HL-60/S4 (cell line): ENCODE data around the gene SGSH.

ENCODE experiments used
- in situ Hi-C: fragments of 300-500 bp; cut with MboI; formaldehyde crosslinking; loops from 2 replicates; pipeline ENCODE4 v1.14.3; 2022; ENCODE audit warnings: low sequenced_read_pairs

The SGSH gene

DNA sequence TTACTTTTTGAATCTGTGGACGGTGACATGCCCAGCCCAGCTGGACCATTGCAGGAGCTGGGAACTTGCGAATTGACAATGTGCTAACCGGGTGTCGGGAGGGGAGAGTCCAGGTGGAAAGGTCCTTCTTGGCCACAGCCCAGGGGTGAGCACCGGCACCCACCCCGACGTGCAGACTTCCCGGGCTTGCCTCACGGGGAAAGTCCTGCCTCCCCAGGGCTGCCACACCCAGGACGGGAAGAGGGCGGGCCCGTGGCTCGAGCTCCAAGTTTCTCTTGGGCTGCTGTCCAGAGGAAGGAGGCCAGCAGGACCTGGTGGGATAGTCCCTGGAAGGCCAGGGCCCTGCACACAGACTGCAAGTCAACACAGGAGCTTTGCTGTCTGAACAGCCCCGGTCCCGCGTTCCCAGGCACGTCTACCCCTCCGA, 32.6 kb downstream of the SGSH start:
- in situ Hi-C loops: no loop called here

- in situ Hi-C loops: no loop called here
Measured at GRCh38 chr17:80187090-80187489, 33.0 kb downstream of the SGSH start.

GRCh38 chr17:80185968-80186367, 34.2 kb downstream of the SGSH start:
- in situ Hi-C loops: no loop called here

DNA sequence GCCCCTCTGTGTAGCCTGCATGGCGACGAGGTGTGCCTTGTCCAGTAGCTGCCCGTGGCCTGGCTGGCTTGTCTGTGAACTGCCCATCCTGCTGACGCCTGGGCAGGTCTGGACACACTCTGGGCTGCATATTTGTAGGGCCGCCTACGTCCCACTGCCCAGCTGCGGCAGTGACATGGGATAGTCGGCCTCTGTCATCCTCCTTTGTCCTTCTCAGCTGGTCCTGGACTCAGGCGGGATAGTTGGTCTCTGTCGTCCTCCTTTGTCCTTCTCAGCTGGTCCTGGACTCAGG, 35.8 kb downstream of the SGSH start:
- in situ Hi-C loops: no loop called here

DNA sequence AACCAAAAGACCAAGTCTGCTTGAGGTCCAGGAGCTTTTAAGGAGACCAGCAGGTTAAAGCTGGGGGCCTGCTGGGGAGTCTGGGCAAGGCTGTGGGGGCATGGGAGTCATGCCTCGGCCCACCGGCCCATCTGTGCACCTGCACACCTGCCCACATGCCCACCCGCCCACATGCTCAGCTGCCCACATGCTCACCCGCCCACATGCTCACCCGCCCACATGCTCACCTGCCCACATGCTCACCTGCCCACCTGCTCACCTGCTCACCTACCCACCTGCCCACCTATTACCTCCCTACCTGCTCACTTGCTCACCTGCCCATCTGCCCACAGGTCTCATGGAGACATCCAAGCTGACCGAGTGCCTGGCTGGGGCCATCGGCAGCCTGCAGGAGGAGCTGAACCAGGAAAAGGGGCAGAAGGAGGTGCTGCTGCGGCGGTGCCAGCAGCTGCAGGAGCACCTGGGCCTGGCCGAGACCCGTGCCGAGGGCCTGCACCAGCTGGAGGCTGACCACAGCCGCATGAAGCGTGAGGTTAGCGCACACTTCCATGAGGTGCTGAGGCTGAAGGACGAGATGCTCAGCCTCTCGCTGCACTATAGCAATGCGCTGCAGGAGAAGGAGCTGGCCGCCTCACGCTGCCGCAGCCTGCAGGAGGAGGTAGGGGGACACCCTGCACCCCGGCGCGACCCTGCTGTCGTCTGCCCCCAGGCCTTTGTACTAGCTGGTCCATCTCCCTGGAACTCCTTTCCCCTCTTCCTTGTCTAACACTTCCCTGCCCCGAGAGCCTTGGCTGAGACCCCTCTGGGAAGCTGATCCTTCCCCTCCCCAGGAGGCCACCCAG, 36.3 kb downstream of the SGSH start:
- in situ Hi-C loops: no loop called here

DNA sequence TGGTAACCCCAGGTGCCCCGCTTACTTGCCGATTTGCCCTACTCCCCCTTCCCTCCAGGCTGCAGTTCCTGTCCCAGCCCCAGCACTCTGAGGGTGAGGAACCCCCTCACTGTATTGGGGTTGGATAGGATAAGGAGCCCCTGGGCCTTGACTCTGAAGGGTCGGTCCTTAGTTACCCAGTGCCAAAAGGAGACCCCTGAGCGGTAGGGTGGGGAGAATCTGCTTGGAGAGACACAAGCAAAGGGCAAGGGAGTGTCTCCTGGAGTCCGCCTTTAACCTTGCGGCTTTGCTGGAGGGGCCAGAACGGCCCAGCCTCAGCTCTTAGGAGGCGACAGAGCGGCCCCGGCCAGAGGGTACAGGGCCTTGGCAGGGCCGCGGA, 37.3 kb downstream of the SGSH start:
- in situ Hi-C loops: no loop called here

DNA sequence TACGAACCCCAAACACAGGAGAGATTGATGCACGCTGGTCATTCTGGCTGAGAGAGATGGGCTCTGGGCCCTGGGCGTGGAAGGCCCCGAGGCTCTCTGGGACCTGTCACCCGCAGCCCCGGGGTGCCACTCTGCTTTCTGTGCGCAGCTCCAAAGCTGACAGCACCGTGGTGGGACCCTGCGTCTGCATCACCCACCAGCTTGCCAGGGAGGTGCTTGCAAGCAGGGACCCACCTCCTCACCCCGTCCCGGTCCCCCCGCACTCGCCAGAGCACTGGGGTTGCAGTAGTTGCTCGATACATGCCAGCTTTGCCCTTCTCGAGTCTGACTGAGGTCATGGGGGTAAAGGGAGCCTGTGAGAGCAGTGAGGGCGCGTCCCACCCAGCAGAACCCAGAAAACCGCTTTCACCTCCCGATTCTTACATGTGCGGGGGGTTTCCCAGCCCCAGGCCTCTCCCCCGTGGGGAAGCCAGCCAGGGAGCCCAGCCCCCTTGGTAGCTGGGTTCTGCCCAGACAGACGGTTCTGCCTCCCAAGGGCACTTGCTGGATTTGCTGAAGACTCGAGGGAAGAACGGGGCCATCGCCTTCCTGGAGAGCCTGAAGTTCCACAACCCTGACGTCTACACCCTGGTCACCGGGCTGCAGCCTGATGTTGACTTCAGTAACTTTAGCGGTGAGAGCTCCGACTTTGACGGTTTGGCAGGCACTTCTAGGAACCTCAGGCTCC, 37.9 kb downstream of the SGSH start:
- in situ Hi-C loops: no loop called here

- in situ Hi-C loops: no loop called here
Measured at GRCh38 chr17:80181431-80181830, 38.7 kb downstream of the SGSH start.

DNA sequence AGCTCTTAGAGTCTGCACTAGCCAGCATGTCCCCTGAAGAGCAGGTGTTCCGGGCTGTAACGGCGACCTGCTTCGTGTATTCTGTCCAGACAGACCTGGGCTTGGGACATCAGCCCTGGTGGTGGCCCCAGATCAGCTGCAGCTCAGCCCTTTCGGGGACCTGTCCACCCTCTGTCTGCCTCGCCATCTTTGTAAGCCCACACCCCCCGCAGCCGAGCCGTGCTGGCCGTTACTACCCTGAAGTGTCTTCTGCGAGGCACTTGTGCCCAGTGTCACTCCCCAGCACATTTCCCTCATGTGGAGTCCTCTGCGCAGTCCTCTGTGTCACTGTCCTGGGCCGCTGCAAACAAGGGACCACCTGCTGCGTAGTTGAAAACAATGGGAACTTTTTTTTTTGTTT, 39.9 kb downstream of the SGSH start:
- in situ Hi-C loops: no loop called here

- in situ Hi-C loops: no loop called here
Measured at GRCh38 chr17:80177986-80178595, 42.0 kb downstream of the SGSH start.

GRCh38 chr17:80176757-80177156, 43.4 kb downstream of the SGSH start:
- in situ Hi-C loops: no loop called here

- in situ Hi-C loops: no loop called here
Measured at GRCh38 chr17:80173916-80174315, 46.2 kb downstream of the SGSH start.

GRCh38 chr17:80173126-80173525, 47.0 kb downstream of the SGSH start:
- in situ Hi-C loops: no loop called here

DNA sequence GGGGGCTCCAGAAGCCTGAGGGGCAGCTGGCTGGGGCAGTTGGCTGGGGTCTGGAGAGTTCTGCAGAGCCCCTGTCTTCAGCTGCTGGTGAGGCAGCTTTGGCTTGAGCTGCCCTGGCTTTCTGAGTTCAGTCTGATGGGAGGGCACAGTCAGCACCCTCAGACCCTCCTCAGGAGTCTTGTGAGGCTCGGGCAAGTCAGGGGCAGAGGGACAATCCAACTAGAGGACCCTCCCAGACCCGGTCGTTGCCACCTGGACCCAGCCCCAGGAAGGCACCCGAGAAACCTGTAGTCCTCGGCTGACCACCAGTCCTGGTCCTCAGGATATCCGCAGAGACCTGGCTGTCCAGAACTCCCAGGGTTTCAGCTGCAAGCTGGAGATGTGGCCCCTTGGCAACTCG, 48.5 kb downstream of the SGSH start:
- in situ Hi-C loops: no loop called here

GRCh38 chr17:80169784-80170500, 50.2 kb downstream of the SGSH start, which contains the start of gene CARD14:
Gene CARD14, plus strand, starts transcription at chr17:80170030. Its CDS starts 11,409 bp downstream, at chr17:80181439.
- in situ Hi-C loops: no loop called here

GRCh38 chr17:80169107-80169506, 51.0 kb downstream of the SGSH start:
- in situ Hi-C loops: no loop called here

DNA sequence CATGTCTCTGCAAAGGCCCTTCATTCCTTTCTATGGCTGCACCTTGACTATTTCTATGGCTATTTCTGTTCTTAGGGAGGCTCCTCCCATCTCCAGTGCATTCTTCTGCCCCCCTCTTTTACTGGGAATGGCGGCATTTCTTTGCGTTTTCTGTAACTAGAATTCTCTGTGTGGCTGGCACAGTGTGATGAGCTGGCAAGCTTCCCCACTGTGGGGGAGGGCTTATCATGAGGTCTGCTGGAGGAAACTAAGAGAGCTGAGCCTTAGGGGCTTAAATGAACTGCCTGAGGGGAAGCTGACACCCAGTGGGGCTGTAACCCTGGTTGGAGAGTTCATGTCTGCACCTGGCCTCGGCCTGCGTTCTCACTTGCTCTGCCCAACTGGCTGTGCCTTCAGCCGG, 51.8 kb downstream of the SGSH start:
- in situ Hi-C loops: no loop called here

DNA sequence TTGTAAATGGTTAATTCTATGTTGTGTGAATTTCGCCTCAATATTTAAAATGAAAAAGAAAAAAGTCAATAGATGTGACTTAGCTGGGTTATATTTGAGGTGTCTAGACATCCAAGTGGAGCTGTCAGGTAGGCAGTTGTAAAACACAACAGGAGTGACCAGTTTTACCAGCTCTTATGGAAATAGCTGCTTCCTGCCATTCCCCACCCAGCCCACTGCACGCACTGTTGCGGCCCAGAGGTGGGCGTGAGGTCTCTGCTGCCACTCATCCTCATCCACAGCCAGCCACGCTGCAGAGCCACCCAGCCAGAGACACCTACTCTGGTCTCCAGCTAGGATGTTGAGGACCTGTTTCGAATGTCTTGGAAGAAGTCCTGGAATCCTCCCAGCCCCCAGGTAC, 53.7 kb downstream of the SGSH start:
- in situ Hi-C loops: no loop called here

- in situ Hi-C loops: no loop called here
Measured at GRCh38 chr17:80164185-80164584, 55.9 kb downstream of the SGSH start.

DNA sequence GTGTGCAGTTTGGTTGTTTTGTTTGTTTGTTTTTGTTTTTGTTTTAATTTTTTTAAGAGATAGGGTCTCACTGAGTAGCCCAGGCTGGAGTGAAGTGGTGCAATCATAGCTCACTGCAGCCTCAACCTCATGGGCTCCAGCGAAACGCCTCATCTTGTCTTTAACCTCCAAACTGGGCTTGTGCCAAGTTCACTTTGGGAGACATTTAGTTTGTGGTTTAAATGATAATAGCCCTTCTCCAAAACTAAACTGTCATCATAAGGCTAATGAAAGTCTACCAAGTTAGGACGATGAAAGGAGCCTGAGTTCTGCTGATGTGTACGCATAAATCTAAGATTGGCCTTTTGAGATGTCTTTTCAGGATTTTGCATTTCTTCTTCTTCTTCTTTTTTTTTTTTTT, 56.8 kb downstream of the SGSH start:
- in situ Hi-C loops: no loop called here

- in situ Hi-C loops: no loop called here
Measured at GRCh38 chr17:80160536-80160935, 59.6 kb downstream of the SGSH start.
